ENCODE data around the gene TOP3B.
A peak's percentile ranks its signal among the peaks of the same experiment; 100 is the strongest.
"Not testable (repeated sequence)": the region's sequence is repeated elsewhere in the genome, so short reads cannot be mapped to it uniquely, and the experiment has no call there.

TOP3B gene

GRCh38 chr22:21946262-21946925 lies 36.2 kb downstream of the TOP3B start:
- H3K27me3 ChIP-seq (ENCODE audit: low read depth, low read length): no peaks in the 10 kb centered on the region
- H3K9me3 ChIP-seq (ENCODE audit: control insufficient read depth in 1 of 2, low read length in 2 of 2): no peaks in the 10 kb centered on the region
- no peak overlapping the region for H3K4me3 ChIP-seq (ENCODE audit: low read depth in 1 of 2, low read length in 2 of 2)
- H3K27ac ChIP-seq (ENCODE audit: low read length): peak overlapping the region; percentile 52
- H3K36me3 ChIP-seq (ENCODE audit: control insufficient read depth in 1 of 2, insufficient read depth in 2 of 2, low read length in 2 of 2): peaks cover 12 to 13% of the 10 kb centered on the region in 2 donors
- peaks cover 21 to 39% of the 10 kb centered on the region in 2 donors for H3K4me1 ChIP-seq (ENCODE audit: control insufficient read depth in 1 of 2, insufficient read depth in 2 of 2, low read length in 2 of 2)

- Histone ChIP-seq H3K4me1 (ENCODE audit: control insufficient read depth in 1 of 2, insufficient read depth in 2 of 2, low read length in 2 of 2) (peaks cover 21 to 43% of the 10 kb centered on the region in 2 donors), H3K27me3 (ENCODE audit: low read depth, low read length) (no peaks in the 10 kb centered on the region), H3K27ac (ENCODE audit: low read length) (no peak overlapping the region), H3K36me3 (ENCODE audit: control insufficient read depth in 1 of 2, insufficient read depth in 2 of 2, low read length in 2 of 2) (peaks cover 12 to 13% of the 10 kb centered on the region in 2 donors), H3K4me3 (ENCODE audit: low read depth in 1 of 2, low read length in 2 of 2) (no peak overlapping the region), H3K9me3 (ENCODE audit: control insufficient read depth in 1 of 2, low read length in 2 of 2) (no peaks in the 10 kb centered on the region)
Measured at GRCh38 chr22:21945453-21946261, 36.9 kb downstream of the TOP3B start.

- Histone ChIP-seq H3K27me3 (ENCODE audit: low read depth, low read length) (no peaks in the 10 kb centered on the region), H3K27ac (ENCODE audit: low read length) (no peak overlapping the region), H3K36me3 (ENCODE audit: control insufficient read depth in 1 of 2, insufficient read depth in 2 of 2, low read length in 2 of 2) (peaks cover 12 to 13% of the 10 kb centered on the region in 2 donors), H3K4me3 (ENCODE audit: low read depth in 1 of 2, low read length in 2 of 2) (no peak overlapping the region), H3K9me3 (ENCODE audit: control insufficient read depth in 1 of 2, low read length in 2 of 2) (no peaks in the 10 kb centered on the region), H3K4me1 (ENCODE audit: control insufficient read depth in 1 of 2, insufficient read depth in 2 of 2, low read length in 2 of 2) (peaks cover 21 to 44% of the 10 kb centered on the region in 2 donors)
Measured at GRCh38 chr22:21944871-21945270, 37.7 kb downstream of the TOP3B start.

DNA sequence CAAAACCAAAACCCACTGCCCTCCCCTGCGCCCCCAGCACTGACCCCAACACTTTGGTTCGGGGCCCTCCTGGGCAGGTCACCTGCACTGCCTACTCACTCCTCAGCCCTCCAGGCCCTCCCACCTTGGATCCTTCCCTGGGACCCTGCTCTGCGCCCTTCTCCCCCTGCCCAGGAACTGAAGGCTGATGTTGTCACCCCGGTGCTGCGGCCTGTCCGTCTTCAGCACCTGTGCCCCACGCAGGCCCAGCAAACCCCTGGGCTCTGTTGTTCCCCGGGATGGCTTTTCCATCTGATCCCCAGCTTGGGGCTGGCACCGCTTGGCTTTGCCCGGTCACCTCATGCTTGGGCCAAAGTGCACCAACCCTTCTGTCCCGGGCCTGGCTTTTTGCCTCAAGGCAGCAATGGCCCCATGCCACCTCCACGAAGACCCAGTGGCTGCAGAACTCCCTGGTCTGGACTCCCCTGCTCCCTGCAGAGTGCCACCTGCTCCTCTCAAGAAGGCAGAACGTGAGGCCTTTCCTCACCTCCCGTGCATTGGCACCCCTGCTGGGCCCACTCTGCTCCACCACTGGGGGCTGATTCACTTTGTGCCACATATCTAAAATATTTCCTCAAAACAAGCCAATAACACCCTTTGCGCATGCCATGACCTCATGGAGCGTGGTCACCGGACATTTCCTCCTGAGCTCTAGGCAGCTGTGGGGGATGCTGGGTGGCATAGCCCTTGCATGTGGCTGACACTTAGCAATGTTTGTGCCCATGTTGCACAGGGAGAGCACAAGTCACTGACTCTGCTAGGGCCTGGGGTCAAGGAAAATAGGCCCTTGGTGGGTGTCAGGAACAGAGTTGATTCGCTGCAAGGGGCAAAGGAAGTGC lies 38.8 kb downstream of the TOP3B start:
- Histone ChIP-seq H3K36me3 (ENCODE audit: control insufficient read depth in 1 of 2, insufficient read depth in 2 of 2, low read length in 2 of 2) (peaks cover 12 to 13% of the 10 kb centered on the region in 2 donors), H3K9me3 (ENCODE audit: control insufficient read depth in 1 of 2, low read length in 2 of 2) (no peaks in the 10 kb centered on the region), H3K4me3 (ENCODE audit: low read depth in 1 of 2, low read length in 2 of 2) (no peak overlapping the region), H3K4me1 (ENCODE audit: control insufficient read depth in 1 of 2, insufficient read depth in 2 of 2, low read length in 2 of 2) (peaks cover 26 to 55% of the 10 kb centered on the region in 2 donors), H3K27ac (ENCODE audit: low read length) (no peak overlapping the region), H3K27me3 (ENCODE audit: low read depth, low read length) (no peaks in the 10 kb centered on the region)

DNA sequence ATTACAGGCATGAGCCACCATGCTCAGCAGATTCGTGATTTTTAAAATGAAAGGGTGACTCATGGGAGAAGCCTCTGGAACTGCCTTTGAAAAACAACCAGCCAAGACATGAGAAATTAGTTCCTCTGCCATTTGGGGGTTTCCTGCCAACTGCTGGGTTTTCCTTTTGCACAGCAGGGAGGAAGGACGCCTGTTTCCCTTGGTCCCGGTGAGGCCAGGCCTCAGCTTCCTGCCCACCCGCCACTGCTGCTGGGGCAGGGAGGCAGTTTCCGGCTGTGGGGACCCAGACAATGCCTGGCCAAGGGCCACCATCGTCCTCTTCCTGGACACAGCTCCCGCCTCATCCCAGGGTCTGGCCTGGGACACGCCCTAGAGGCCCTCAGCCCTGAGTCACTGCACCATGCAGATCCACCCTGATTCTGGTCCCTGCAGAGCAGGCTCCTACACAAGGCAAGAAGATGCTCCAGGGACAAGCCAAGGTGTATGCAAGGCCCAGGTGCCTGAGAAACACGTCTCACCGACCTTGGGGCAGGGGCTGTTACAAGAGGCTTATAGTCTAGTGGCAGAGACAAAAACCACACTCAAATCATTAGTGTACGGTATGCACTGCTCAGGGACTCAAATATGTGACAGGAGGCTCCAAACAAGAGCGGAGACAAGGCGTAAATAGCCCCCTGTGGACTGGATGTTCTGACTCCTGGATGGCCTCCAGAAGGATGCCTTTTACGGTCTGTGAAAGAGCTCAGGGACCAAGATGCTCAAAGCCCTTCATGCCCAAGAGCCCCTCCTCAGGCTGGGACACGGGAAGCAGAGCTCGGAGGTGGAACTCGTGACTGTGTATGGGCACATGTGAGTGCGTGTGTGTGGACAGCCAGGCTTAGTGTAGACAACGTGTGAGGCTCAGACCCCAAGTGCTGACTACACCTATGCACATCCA lies 39.9 kb downstream of the TOP3B start:
- Histone ChIP-seq H3K27ac (ENCODE audit: low read length) (peak overlapping the region; percentile 80), H3K9me3 (ENCODE audit: control insufficient read depth in 1 of 2, low read length in 2 of 2) (no peaks in the 10 kb centered on the region), H3K4me1 (ENCODE audit: control insufficient read depth in 1 of 2, insufficient read depth in 2 of 2, low read length in 2 of 2) (peaks cover 32 to 57% of the 10 kb centered on the region in 2 donors), H3K36me3 (ENCODE audit: control insufficient read depth in 1 of 2, insufficient read depth in 2 of 2, low read length in 2 of 2) (peaks cover 12 to 13% of the 10 kb centered on the region in 2 donors), H3K27me3 (ENCODE audit: low read depth, low read length) (no peaks in the 10 kb centered on the region), H3K4me3 (ENCODE audit: low read depth in 1 of 2, low read length in 2 of 2) (peak overlapping the region in 1 of 2 donors; percentile 10)

DNA sequence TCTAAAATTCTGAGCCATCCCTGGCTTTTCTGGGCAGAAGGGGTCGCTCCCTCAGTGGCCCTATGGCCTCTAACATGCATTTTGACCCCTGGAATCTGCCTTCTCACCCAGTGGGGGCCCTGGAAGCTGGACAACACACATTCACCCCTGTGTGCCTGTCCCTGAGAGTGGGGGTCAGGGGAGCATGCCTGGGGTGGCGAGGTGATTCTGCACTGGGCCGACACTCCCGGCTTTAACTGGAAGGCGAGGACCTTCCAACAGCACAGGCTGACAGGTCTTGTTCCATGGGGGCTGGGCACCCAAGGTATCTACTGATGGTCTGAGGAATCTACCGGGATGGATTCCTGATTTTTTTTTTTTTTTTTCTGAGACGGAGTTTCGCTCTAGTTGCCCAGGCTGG lies 40.7 kb downstream of the TOP3B start:
- Histone ChIP-seq H3K4me1 (ENCODE audit: control insufficient read depth in 1 of 2, insufficient read depth in 2 of 2, low read length in 2 of 2) (peaks cover 40 to 57% of the 10 kb centered on the region in 2 donors), H3K27ac (ENCODE audit: low read length) (peak overlapping the region; percentile 80), H3K4me3 (ENCODE audit: low read depth in 1 of 2, low read length in 2 of 2) (no peak overlapping the region), H3K9me3 (ENCODE audit: control insufficient read depth in 1 of 2, low read length in 2 of 2) (no peaks in the 10 kb centered on the region), H3K27me3 (ENCODE audit: low read depth, low read length) (no peaks in the 10 kb centered on the region), H3K36me3 (ENCODE audit: control insufficient read depth in 1 of 2, insufficient read depth in 2 of 2, low read length in 2 of 2) (peaks cover 13% of the 10 kb centered on the region in 2 donors)

GRCh38 chr22:21940521-21940920 lies 42.1 kb downstream of the TOP3B start:
- no peak overlapping the region for H3K27ac ChIP-seq (ENCODE audit: low read length)
- H3K4me1 ChIP-seq (ENCODE audit: control insufficient read depth in 1 of 2, insufficient read depth in 2 of 2, low read length in 2 of 2): peaks cover 44 to 65% of the 10 kb centered on the region in 2 donors
- no peaks in the 10 kb centered on the region for H3K27me3 ChIP-seq (ENCODE audit: low read depth, low read length)
- peaks cover 12 to 15% of the 10 kb centered on the region in 2 donors for H3K36me3 ChIP-seq (ENCODE audit: control insufficient read depth in 1 of 2, insufficient read depth in 2 of 2, low read length in 2 of 2)
- H3K9me3 ChIP-seq (ENCODE audit: control insufficient read depth in 1 of 2, low read length in 2 of 2): no peaks in the 10 kb centered on the region
- H3K4me3 ChIP-seq (ENCODE audit: low read depth in 1 of 2, low read length in 2 of 2): no peak overlapping the region

DNA sequence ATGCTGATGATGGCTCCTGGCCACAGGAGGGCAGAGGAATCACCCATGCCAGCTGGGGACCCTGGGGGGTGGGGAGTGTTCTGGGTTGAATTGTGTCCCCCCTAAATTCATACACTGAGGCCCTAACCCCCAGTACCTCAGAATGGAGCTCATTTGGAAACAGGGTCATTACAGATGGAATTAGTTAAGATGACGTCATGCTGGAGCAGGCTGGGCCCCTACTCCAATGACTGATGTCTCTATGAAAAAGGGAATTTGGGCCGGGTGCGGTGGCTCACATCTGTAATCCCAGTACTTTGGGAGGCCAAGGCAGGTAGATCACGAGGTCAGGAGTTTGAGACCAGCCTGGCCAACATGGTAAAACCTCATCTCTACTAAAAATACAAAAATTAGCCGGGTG lies 42.7 kb downstream of the TOP3B start:
- H3K36me3 ChIP-seq (ENCODE audit: control insufficient read depth in 1 of 2, insufficient read depth in 2 of 2, low read length in 2 of 2); H3K27me3 ChIP-seq (ENCODE audit: low read depth, low read length); H3K4me3 ChIP-seq (ENCODE audit: low read depth in 1 of 2, low read length in 2 of 2); H3K9me3 ChIP-seq (ENCODE audit: control insufficient read depth in 1 of 2, low read length in 2 of 2): not testable (repeated sequence)
- peaks cover 44 to 65% of the 10 kb centered on the region in 2 donors for H3K4me1 ChIP-seq (ENCODE audit: control insufficient read depth in 1 of 2, insufficient read depth in 2 of 2, low read length in 2 of 2)
- H3K27ac ChIP-seq (ENCODE audit: low read length): peak overlapping the region; percentile 92

DNA sequence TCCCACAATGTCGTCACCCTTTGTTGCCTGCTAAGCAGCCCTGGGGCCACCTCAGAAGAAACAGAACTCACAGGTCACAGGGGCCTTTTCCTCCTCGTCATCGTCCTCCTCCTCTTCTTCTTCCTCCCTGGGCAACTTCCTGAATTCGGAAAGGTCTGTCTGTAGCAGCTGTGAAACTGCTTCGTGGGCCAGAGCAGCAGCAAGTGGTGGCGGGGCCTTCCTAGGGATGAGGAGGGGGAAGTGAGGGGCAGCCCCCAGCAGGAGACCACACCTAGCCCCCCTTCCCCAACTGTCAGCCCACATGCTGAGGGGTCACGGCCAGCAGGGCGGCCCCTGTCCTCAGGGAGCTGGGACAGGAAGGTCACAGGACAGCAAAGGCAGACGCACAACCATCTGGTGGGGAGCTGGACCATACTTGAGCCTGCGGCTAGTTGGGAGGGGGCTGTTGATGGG lies 43.1 kb downstream of the TOP3B start:
- Histone ChIP-seq H3K4me1 (ENCODE audit: control insufficient read depth in 1 of 2, insufficient read depth in 2 of 2, low read length in 2 of 2) (peaks cover 44 to 65% of the 10 kb centered on the region in 2 donors), H3K27me3 (ENCODE audit: low read depth, low read length) (no peaks in the 10 kb centered on the region), H3K27ac (ENCODE audit: low read length) (peak overlapping the region; percentile 92), H3K9me3 (ENCODE audit: control insufficient read depth in 1 of 2, low read length in 2 of 2) (no peaks in the 10 kb centered on the region), H3K4me3 (ENCODE audit: low read depth in 1 of 2, low read length in 2 of 2) (no peak overlapping the region), H3K36me3 (ENCODE audit: control insufficient read depth in 1 of 2, insufficient read depth in 2 of 2, low read length in 2 of 2) (peaks cover 1 to 5% of the 10 kb centered on the region in 2 donors)

DNA sequence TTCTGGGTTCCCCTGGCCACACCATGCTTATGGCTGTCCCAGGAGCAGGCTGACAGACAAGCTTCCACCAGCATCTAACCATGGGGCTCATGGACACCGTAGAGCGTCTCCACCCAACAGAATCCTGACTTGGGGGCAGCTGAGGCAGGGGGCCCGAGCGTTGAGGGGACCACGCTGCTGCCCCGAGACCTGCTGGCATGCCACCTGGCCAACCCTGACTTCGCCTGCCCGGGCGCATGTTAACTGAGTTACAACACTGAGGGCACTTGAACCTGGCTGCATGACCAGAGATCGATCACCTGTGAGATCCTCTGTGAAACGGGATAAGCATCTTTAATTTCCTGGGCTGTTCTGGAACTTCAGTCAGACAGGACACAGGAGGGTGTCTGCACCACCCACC lies 43.7 kb downstream of the TOP3B start:
- H3K4me1 ChIP-seq (ENCODE audit: control insufficient read depth in 1 of 2, insufficient read depth in 2 of 2, low read length in 2 of 2): peaks cover 44 to 65% of the 10 kb centered on the region in 2 donors
- peak overlapping the region; percentile 92 for H3K27ac ChIP-seq (ENCODE audit: low read length)
- H3K9me3 ChIP-seq (ENCODE audit: control insufficient read depth in 1 of 2, low read length in 2 of 2): no peaks in the 10 kb centered on the region
- H3K27me3 ChIP-seq (ENCODE audit: low read depth, low read length): no peaks in the 10 kb centered on the region
- peak overlapping the region; percentile 59 to 76 for H3K4me3 ChIP-seq (ENCODE audit: low read depth in 1 of 2, low read length in 2 of 2)
- H3K36me3 ChIP-seq (ENCODE audit: control insufficient read depth in 1 of 2, insufficient read depth in 2 of 2, low read length in 2 of 2): peaks cover 0 to 5% of the 10 kb centered on the region in 2 donors
